DND-41 (cell line): ENCODE results near the gene GPC5.

Experiments used
- ATAC-seq: fragments of 200-7000 bp; cut with Tn5 transposase; 3 replicates; pipeline ENCODE4 v1.9.1; 2021; ENCODE audit warnings: low read depth; ENCODE audit not compliant: insufficient read depth
- DNase-seq: peaks from one replicate; pipeline ENCODE4 v3.0.0-alpha.2; 2020
- H2AFZ ChIP-seq: 2 replicates; pipeline ENCODE4 v1.6.0; 2012; ENCODE audit warnings: low read depth, low read length
- H3K27ac ChIP-seq: 2 replicates; pipeline ENCODE4 v1.5.1; 2012; ENCODE audit warnings: low read length, inconsistent platforms
- H3K27me3 ChIP-seq: fragments of 200-600 bp; sonication (generic); 2 replicates; pipeline ENCODE4 v1.6.0; 2012; ENCODE audit warnings: low read length, mild to moderate bottlenecking, inconsistent platforms; ENCODE audit not compliant: insufficient read depth, poor library complexity
- H3K36me3 ChIP-seq: 2 replicates; pipeline ENCODE4 v1.5.1; 2012; ENCODE audit warnings: low read length, inconsistent platforms; ENCODE audit not compliant: insufficient read depth
- H3K4me1 ChIP-seq: 2 replicates; pipeline ENCODE4 v1.5.1; 2012; ENCODE audit warnings: mild to moderate bottlenecking, low read length; ENCODE audit not compliant: insufficient read depth
- H3K4me2 ChIP-seq: 2 replicates; pipeline ENCODE4 v1.6.0; 2012; ENCODE audit warnings: mild to moderate bottlenecking, moderate library complexity, low read length, inconsistent platforms; ENCODE audit not compliant: insufficient read depth
- H3K4me3 ChIP-seq, 2 experiments: fragments of 200-600 bp in 1 of 2; shearing (Covaris generic) in 1 of 2; 2 replicates each; pipeline ENCODE4 v1.5.1; 2012 to 2016; ENCODE audit warnings: inconsistent platforms in 2 of 2, low read length in 2 of 2, mild to moderate bottlenecking in 2 of 2, low read depth in 1 of 2, moderate library complexity in 1 of 2
- H3K79me2 ChIP-seq: 2 replicates; pipeline ENCODE4 v1.6.0; 2012; ENCODE audit warnings: low read length, inconsistent platforms; ENCODE audit not compliant: insufficient read depth
- H3K9ac ChIP-seq: 2 replicates; pipeline ENCODE4 v1.6.0; 2012; ENCODE audit warnings: low read depth, mild to moderate bottlenecking, inconsistent platforms, low read length, moderate library complexity
- H3K9me3 ChIP-seq: 2 replicates; pipeline ENCODE4 v1.5.1; 2012; ENCODE audit warnings: low read length, moderate library complexity, mild to moderate bottlenecking, inconsistent platforms; ENCODE audit not compliant: insufficient read depth, severe bottlenecking
- H4K20me1 ChIP-seq: 2 replicates; pipeline ENCODE4 v1.6.0; 2012; ENCODE audit warnings: low read length; ENCODE audit not compliant: insufficient read depth
- EZH2 ChIP-seq: IDR thresholded peaks from 3 replicates; pipeline ENCODE4 v1.6.1; 2012; ENCODE audit warnings: borderline replicate concordance, low read depth, mild to moderate bottlenecking, moderate library complexity, low read length, inconsistent platforms; ENCODE audit not compliant: severe bottlenecking
- TF ChIP-seq, protein P1 (sequence below): IDR thresholded peaks from 2 replicates; pipeline ENCODE4 v1.5.1; 2012; ENCODE audit warnings: borderline replicate concordance, low read length, moderate library complexity, mild to moderate bottlenecking; ENCODE audit not compliant: poor library complexity, severe bottlenecking; ENCODE audit errors: extremely low read depth

GPC5 gene

DNA sequence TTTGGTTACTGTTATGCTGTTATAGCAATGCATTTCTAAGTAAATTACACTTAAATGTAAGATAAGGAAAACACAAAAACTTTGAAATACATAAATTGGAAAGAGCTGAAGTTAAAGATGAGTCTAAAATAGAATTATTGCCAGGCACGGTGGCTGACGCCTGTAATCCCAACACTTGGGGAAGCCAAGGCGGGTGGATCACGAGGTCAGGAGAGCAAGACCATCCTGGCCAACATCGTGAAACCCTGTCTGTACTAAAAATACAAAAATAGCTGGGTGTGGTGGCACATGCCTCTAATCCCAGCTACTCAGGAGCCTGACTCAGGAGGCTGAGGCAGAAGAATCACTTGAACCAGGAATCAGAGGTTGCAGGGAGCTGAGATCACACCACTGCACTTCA is 922.8 kb downstream of the GPC5 start:
- no peaks in the 10 kb centered on the region for H3K9me3 ChIP-seq
- H3K4me2 ChIP-seq, result no peak overlapping the region
- TF ChIP-seq EZH2, result no peak
- TF ChIP-seq, protein P1, sequence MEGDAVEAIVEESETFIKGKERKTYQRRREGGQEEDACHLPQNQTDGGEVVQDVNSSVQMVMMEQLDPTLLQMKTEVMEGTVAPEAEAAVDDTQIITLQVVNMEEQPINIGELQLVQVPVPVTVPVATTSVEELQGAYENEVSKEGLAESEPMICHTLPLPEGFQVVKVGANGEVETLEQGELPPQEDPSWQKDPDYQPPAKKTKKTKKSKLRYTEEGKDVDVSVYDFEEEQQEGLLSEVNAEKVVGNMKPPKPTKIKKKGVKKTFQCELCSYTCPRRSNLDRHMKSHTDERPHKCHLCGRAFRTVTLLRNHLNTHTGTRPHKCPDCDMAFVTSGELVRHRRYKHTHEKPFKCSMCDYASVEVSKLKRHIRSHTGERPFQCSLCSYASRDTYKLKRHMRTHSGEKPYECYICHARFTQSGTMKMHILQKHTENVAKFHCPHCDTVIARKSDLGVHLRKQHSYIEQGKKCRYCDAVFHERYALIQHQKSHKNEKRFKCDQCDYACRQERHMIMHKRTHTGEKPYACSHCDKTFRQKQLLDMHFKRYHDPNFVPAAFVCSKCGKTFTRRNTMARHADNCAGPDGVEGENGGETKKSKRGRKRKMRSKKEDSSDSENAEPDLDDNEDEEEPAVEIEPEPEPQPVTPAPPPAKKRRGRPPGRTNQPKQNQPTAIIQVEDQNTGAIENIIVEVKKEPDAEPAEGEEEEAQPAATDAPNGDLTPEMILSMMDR, result no peak
- no peak overlapping the region for H3K9ac ChIP-seq
- no peaks in the 10 kb centered on the region for H4K20me1 ChIP-seq
- H3K27me3 ChIP-seq, result no peaks in the 10 kb centered on the region
- no peak overlapping the region for H3K27ac ChIP-seq
- no peaks in the 10 kb centered on the region for H3K36me3 ChIP-seq
- H3K79me2 ChIP-seq, result no peaks in the 10 kb centered on the region
- DNase-seq (no peak), ATAC-seq (no peak)
- H3K4me3 ChIP-seq, result no peak overlapping the region
- H2AFZ ChIP-seq, result no peak overlapping the region
- H3K4me1 ChIP-seq, result no peaks in the 10 kb centered on the region

DNA sequence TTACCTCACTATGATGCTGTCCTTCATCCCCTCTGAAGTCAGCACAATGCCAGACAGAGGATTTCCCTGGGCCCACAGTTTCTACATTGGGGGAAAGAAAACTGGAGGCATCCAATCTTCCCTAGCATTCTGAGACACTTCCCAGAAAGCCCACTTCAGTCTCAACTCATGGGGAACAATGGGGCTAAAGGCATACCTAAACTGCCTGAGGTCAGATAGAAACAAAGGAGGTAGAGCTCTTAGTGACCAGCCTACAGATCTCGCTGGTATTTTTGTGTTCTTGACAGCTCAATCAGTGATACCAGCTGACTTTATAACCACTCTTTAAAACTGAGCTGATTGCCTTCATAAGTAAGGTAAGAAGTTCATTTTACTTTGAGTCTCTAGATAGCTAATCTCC is 947.2 kb downstream of the GPC5 start:
- Histone ChIP-seq H3K79me2 (no peaks in the 10 kb centered on the region), H3K4me3 (no peak overlapping the region), H3K27ac (no peak overlapping the region), H3K9ac (no peak overlapping the region), H3K4me2 (no peak overlapping the region), H3K4me1 (no peaks in the 10 kb centered on the region), H3K9me3 (no peaks in the 10 kb centered on the region), H3K27me3 (no peaks in the 10 kb centered on the region), H2AFZ (no peak overlapping the region), H4K20me1 (no peaks in the 10 kb centered on the region), H3K36me3 (no peaks in the 10 kb centered on the region)
- DNase-seq (no peak), ATAC-seq (no peak)
- TF ChIP-seq, protein P1, result no peak
- no peak for TF ChIP-seq EZH2

DNA sequence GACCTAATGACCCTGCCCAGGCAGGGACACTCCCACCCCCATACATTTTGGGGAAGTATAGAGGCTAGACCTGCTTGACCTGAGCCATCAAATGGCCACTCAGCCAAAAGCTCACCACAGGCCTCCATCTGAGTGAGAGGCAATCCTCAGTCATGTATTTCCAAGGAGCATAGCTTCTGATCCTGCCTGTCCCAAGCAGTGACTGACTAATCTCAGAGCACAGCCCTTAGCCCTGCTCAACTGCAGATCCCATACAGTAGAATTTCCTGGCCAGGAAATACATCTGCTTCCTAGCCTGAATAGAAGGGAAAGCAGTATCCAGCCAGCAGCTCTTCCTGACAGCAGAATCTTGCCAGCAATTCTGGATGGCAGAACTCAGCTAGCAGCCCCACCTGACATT is 947.6 kb downstream of the GPC5 start:
- Histone ChIP-seq H3K27me3 (no peaks in the 10 kb centered on the region), H2AFZ (no peak overlapping the region), H3K9me3 (no peaks in the 10 kb centered on the region), H3K79me2 (no peaks in the 10 kb centered on the region), H3K4me3 (no peak overlapping the region), H3K36me3 (no peaks in the 10 kb centered on the region), H3K4me2 (no peak overlapping the region), H4K20me1 (no peaks in the 10 kb centered on the region), H3K27ac (no peak overlapping the region), H3K9ac (no peak overlapping the region), H3K4me1 (no peaks in the 10 kb centered on the region)
- DNase-seq (no peak), ATAC-seq (no peak)
- TF ChIP-seq EZH2, result no peak
- TF ChIP-seq, protein P1, result no peak

DNA sequence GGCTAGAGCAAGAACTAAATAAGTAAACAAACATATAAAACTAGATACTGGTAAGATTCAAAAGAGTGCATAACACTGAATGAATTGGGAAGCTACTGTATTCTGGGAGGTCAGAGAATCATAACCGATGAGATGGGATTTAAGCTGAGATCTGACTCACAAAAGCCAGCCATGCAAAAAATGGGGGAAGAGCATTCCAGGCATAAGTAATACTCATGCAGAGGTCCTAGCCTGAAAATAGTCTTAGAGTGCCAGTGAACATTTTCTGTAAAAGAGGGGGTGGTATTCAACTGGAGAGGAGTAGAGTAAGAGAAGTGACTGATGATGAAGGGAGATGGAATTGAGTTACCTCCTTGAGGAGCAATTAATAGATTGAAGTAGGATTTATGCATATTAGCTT is 956.2 kb downstream of the GPC5 start:
- ATAC-seq (no peak), DNase-seq (no peak)
- Histone ChIP-seq H4K20me1 (no peaks in the 10 kb centered on the region), H3K4me2 (no peak overlapping the region), H3K9me3 (no peaks in the 10 kb centered on the region), H3K79me2 (no peaks in the 10 kb centered on the region), H3K36me3 (no peaks in the 10 kb centered on the region), H3K4me1 (no peaks in the 10 kb centered on the region), H3K27me3 (no peaks in the 10 kb centered on the region), H3K27ac (no peak overlapping the region), H2AFZ (no peak overlapping the region), H3K4me3 (no peak overlapping the region), H3K9ac (no peak overlapping the region)
- TF ChIP-seq EZH2, result no peak
- TF ChIP-seq, protein P1, result no peak
